Peyer's patch (tissue), 4 donors: ENCODE results near the gene TOE1. TPM values are rescaled to one million over a fixed set of nuclear protein-coding genes. Genes with fewer than 3 reads are reported as not detected.
"Not testable (repeated sequence)": the region's sequence is repeated elsewhere in the genome, so short reads cannot be mapped to it uniquely, and the experiment has no call there.

Experiments
- DNase-seq, 3 donors: peaks; one replicate each; pipeline ENCODE4 v3.0.0-alpha.2; 2017 to 2019
- H3K27ac ChIP-seq, 4 donors: fragments of 200-600 bp; sonication (generic); one replicate each; pipeline ENCODE4 v1.5.1; 2016 to 2019
- H3K27me3 ChIP-seq, 2 donors: fragments of 200-600 bp; sonication (generic); one replicate each; pipeline ENCODE4 v1.5.1; 2019
- H3K36me3 ChIP-seq, 3 donors: fragments of 200-600 bp; sonication (generic); one replicate each; pipeline ENCODE4 v1.5.1; 2016 to 2019
- H3K4me1 ChIP-seq, 4 donors: fragments of 200-600 bp; sonication (generic); one replicate each; pipeline ENCODE4 v1.5.1; 2016 to 2019
- H3K4me3 ChIP-seq, 4 donors: fragments of 200-600 bp; sonication (generic); 1 replicate in 3 of 4; 2 replicates in 1 of 4; pipeline ENCODE4 v1.5.1; 2016 to 2019; ENCODE audit warnings: mild to moderate bottlenecking in 1 of 4
- H3K9me3 ChIP-seq, 4 donors: fragments of 200-600 bp; sonication (generic); one replicate each; pipeline ENCODE4 v1.5.1; 2016 to 2019; ENCODE audit warnings: mild to moderate bottlenecking in 1 of 4
- CTCF ChIP-seq, 6 experiments: fragments of 450-650 bp in 4 of 6; fragments of 200-600 bp in 2 of 6; sonication (generic) in 1 of 6; IDR thresholded peaks; one replicate each; pipeline ENCODE4 v1.5.1; 2017 to 2019; ENCODE audit warnings: antibody characterized with exemption in 6 of 6, mild to moderate bottlenecking in 3 of 6, moderate library complexity in 1 of 6
- POLR2A ChIP-seq, 2 donors: fragments of 450-650 bp; IDR thresholded peaks; one replicate each; pipeline ENCODE4 v1.5.1; 2017; ENCODE audit warnings: antibody characterized with exemption in 2 of 2, mild to moderate bottlenecking in 2 of 2, moderate library complexity in 2 of 2
- total RNA-seq, 4 donors: library from RNA; depleted of rRNA; stranded (reverse); fragments of >200 nt; gene quantifications; one replicate each; pipeline ENCODE4 v1.1.0, GENCODE V29; 2016

Gene TOE1
- 10 to 100 TPM in 2 of 4 donors, 1 to 10 TPM in 2; 8.8 to 16.4 (median 11.3) TPM for total RNA-seq

GRCh38 chr1:45339789-45340558, at the start of gene TOE1, which contains the start of gene MUTYH:
TOE1 (plus strand) TSS chr1:45340170; CDS start chr1:45340253, 83 bp downstream.
MUTYH (minus strand) TSS chr1:45340440; CDS start chr1:45334505, 5,935 bp downstream.
- peaks cover 0 to 44% (median 10%) of the 10 kb centered on the region in 4 donors for H3K4me1 ChIP-seq
- no peaks in the 10 kb centered on the region for H3K27me3 ChIP-seq

GRCh38 chr1:45291002-45291401, 49.0 kb upstream of the TOE1 start:
- not testable (repeated sequence) for H3K4me1 ChIP-seq, H3K9me3 ChIP-seq, DNase-seq, H3K4me3 ChIP-seq, H3K36me3 ChIP-seq, H3K27me3 ChIP-seq, H3K27ac ChIP-seq

More at GRCh38 chr1:45339789-45340558, at the start of gene TOE1, which contains the start of gene MUTYH:
- Histone ChIP-seq H3K36me3 (peaks cover 0 to 33% (median 0%) of the 10 kb centered on the region in 3 donors), H3K9me3 (no peaks in the 10 kb centered on the region), H3K4me3 (peak within 1 kb of the TSS; percentile 66 to 74 (median 71)), H3K27ac (peak within 1 kb of the TSS; percentile 95 to 98 (median 96))
- TF ChIP-seq POLR2A (IDR thresholded peaks at IDR 0.05) (peak; percentile 74 to 89), CTCF (IDR thresholded peaks at IDR 0.05) (peak in 2 of 6 experiments; percentile 0 to 3)
- peak; percentile 91 to 98 (median 96) for DNase-seq

DNA sequence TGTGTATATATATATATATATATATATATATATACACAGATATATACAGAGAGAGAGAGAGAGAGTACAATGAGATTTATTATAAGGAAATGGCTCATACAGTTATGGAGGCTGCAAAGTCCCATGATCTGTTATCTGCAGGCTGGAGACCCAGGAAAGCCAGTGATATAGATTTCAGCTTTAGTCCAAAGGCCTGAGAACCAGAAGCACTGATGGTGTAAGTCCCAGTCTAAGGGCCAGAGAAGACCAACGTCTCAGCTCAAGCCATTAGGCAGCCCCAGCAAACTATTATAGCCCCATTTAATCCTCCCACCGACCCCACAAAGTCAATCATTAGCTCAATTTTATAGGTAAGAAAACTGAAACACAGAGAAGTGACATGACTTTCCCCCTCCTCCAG, 48.3 kb upstream of the TOE1 start:
- Histone ChIP-seq H3K4me3 (no peak overlapping the region), H3K36me3 (no peaks in the 10 kb centered on the region), H3K27ac (no peak overlapping the region), H3K9me3 (no peaks in the 10 kb centered on the region), H3K27me3 (no peaks in the 10 kb centered on the region), H3K4me1 (no peaks in the 10 kb centered on the region)
- no peak for DNase-seq
- TF ChIP-seq POLR2A (IDR thresholded peaks at IDR 0.05) (no peak), CTCF (IDR thresholded peaks at IDR 0.05) (no peak)

- H3K27me3 ChIP-seq: no peaks in the 10 kb centered on the region
- H3K9me3 ChIP-seq: no peaks in the 10 kb centered on the region
- peaks cover 0 to 3% (median 1%) of the 10 kb centered on the region in 4 donors for H3K4me1 ChIP-seq
- H3K27ac ChIP-seq: no peak overlapping the region
- no peak for DNase-seq
- no peaks in the 10 kb centered on the region for H3K36me3 ChIP-seq
- TF ChIP-seq POLR2A (IDR thresholded peaks at IDR 0.05): no peak
- no peak overlapping the region for H3K4me3 ChIP-seq
Observed at GRCh38 chr1:45297666-45298356, 42.2 kb upstream of the TOE1 start.

- DNase-seq: no peak
- Histone ChIP-seq H3K27me3 (no peaks in the 10 kb centered on the region), H3K9me3 (no peaks in the 10 kb centered on the region), H3K27ac (no peak overlapping the region), H3K4me1 (peaks cover 0 to 7% (median 3%) of the 10 kb centered on the region in 4 donors), H3K36me3 (no peaks in the 10 kb centered on the region), H3K4me3 (no peak overlapping the region)
- TF ChIP-seq CTCF (IDR thresholded peaks at IDR 0.05) (no peak), POLR2A (IDR thresholded peaks at IDR 0.05) (no peak)
Observed at GRCh38 chr1:45299296-45299695, 40.7 kb upstream of the TOE1 start.

DNA sequence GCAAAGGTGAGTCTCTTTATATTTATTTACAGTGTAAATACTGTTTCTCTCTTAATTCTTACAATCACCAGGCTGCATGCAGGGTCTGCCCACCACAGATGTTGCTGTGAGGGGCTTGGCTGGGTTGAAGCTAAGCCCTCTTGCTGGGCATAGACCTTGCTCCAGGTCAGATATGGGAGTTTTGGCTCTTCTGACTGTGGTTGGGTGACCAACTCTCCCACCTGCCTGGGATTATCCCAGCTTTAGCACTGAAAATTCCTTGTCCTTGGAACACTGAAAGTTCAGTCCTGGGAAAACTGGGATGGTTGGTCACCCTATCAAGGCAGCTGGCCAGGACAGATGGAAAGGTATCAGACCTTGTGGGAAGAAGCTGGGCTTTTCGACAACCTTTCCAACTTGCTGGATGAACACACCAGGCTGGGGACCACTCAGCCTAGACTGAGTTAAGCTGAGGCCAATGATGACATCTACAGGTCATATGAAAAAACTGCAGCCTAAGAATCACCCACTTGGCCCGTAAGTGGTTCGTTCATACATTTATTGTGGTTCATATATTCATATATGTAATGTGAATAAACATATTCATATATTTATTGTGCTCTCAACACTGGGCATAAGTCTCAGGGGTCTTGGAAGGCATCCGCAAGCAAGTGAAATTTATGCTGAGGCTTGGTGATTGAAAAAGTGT, 39.8 kb upstream of the TOE1 start:
- H3K4me1 ChIP-seq: peaks cover 0 to 14% (median 6%) of the 10 kb centered on the region in 4 donors
- no peak overlapping the region for H3K27ac ChIP-seq
- H3K36me3 ChIP-seq: no peaks in the 10 kb centered on the region
- H3K27me3 ChIP-seq: no peaks in the 10 kb centered on the region
- peak in 2 of 3 donors; percentile 31 to 63 for DNase-seq
- H3K4me3 ChIP-seq: no peak overlapping the region
- peak; percentile 55 to 86 (median 77) for TF ChIP-seq CTCF (IDR thresholded peaks at IDR 0.05)
- no peak for TF ChIP-seq POLR2A (IDR thresholded peaks at IDR 0.05)
- no peaks in the 10 kb centered on the region for H3K9me3 ChIP-seq
